Esophagus squamous epithelium (tissue), 5 donors: ENCODE measurements around the gene ZFHX3. TPM values are rescaled to one million over a fixed set of nuclear protein-coding genes. Genes with fewer than 3 reads are reported as not detected.

Experiments
- DNase-seq: peaks from one replicate; lab custom pipeline; 2025; lab: John Stamatoyannopoulos, UW
- H3K27ac ChIP-seq, 4 donors: fragments of 200-600 bp; sonication (generic); one replicate each; pipeline ENCODE4 v1.5.1; 2016 to 2019; ENCODE audit warnings: mild to moderate bottlenecking in 1 of 4
- H3K27me3 ChIP-seq, 4 donors: fragments of 200-600 bp; sonication (generic); 1 replicate in 3 of 4; 2 replicates in 1 of 4; pipeline versions ENCODE4 v1.5.1 to v1.6.0; 2017 to 2021; ENCODE audit warnings: antibody characterized with exemption in 1 of 4
- H3K36me3 ChIP-seq, 3 donors: fragments of 200-600 bp; sonication (generic); one replicate each; pipeline ENCODE4 v1.5.1; 2016 to 2019
- H3K4me1 ChIP-seq, 3 donors: fragments of 200-600 bp; sonication (generic); one replicate each; pipeline ENCODE4 v1.5.1; 2017 to 2019
- H3K4me3 ChIP-seq, 4 donors: fragments of 200-600 bp; sonication (generic); 1 replicate in 3 of 4; 2 replicates in 1 of 4; pipeline ENCODE4 v1.5.1; 2016 to 2019; ENCODE audit warnings: mild to moderate bottlenecking in 2 of 4, moderate library complexity in 1 of 4
- H3K9me3 ChIP-seq, 3 donors: fragments of 200-600 bp; sonication (generic); one replicate each; pipeline ENCODE4 v1.5.1; 2016 to 2019
- CTCF ChIP-seq, 6 experiments: fragments of 450-650 bp in 4 of 6; fragments of 200-600 bp in 2 of 6; sonication (generic) in 2 of 6; IDR thresholded peaks; one replicate each; pipeline ENCODE4 v1.5.1; 2016 to 2019; ENCODE audit warnings: antibody characterized with exemption in 6 of 6, mild to moderate bottlenecking in 4 of 6, moderate library complexity in 4 of 6
- POLR2A ChIP-seq, 4 donors: fragments of 450-650 bp; IDR thresholded peaks; one replicate each; pipeline ENCODE4 v1.6.1; 2017; ENCODE audit warnings: antibody characterized with exemption in 4 of 4, mild to moderate bottlenecking in 4 of 4, moderate library complexity in 3 of 4
- WGBS, 2 donors: methylation state at CpG; one replicate each; pipeline ENCODE4 v1.1.5; 2018; 5-methylcytosine and 5-hydroxymethylcytosine counted together
- intact Hi-C: fragments of 100-400 bp; cut with DNase I; formaldehyde crosslinking; loops from one replicate; pipeline ENCODE4 v1.15.0; 2022
- total RNA-seq, 4 donors: library from RNA; depleted of rRNA; stranded (reverse); fragments of >200 nt; gene quantifications; one replicate each; pipeline ENCODE4 v1.1.0, GENCODE V29; 2016
- donor health status: DM: yes; HTN: yes; CAD: no.

The ZFHX3 gene
- total RNA-seq, 4 donors from 2014 or later: 3.5 to 12.8 (median 4.5) TPM

- no peaks in the 10 kb centered on the region for H3K9me3 ChIP-seq
- 82 to 88% methylated on average over 15 to 17 of the region's 17 CpGs for WGBS, 2 donors
- H3K4me1 ChIP-seq: peaks cover 0 to 27% (median 5%) of the 10 kb centered on the region in 3 donors
- H3K27me3 ChIP-seq: no peaks in the 10 kb centered on the region
- no peak for TF ChIP-seq CTCF (IDR thresholded peaks at IDR 0.05)
- TF ChIP-seq POLR2A (IDR thresholded peaks at IDR 0.05): no peak
- peak overlapping the region in 1 of 4 donors; percentile 46 for H3K27ac ChIP-seq
- H3K36me3 ChIP-seq: peaks cover 0 to 30% (median 0%) of the 10 kb centered on the region in 3 donors
- intact Hi-C loops: no loop called here
- H3K4me3 ChIP-seq: no peak overlapping the region
- DNase-seq: no peak
Measured at GRCh38 chr16:72948238-72948829, 99.6 kb downstream of the ZFHX3 start.

- no peak overlapping the region for H3K4me3 ChIP-seq
- TF ChIP-seq POLR2A (IDR thresholded peaks at IDR 0.05) (no peak), CTCF (IDR thresholded peaks at IDR 0.05) (no peak)
- peak overlapping the region in 3 of 4 donors; percentile 22 to 57 (median 46) for H3K27ac ChIP-seq
- intact Hi-C loops: no loop called here
- peaks cover 0 to 27% (median 5%) of the 10 kb centered on the region in 3 donors for H3K4me1 ChIP-seq
- DNase-seq: no peak
- H3K36me3 ChIP-seq: peaks cover 0 to 30% (median 0%) of the 10 kb centered on the region in 3 donors
- WGBS, 2 donors: 65 to 72% methylated on average over 18 to 26 of the region's 26 CpGs
- H3K27me3 ChIP-seq: no peaks in the 10 kb centered on the region
- H3K9me3 ChIP-seq: no peaks in the 10 kb centered on the region
Measured at GRCh38 chr16:72947379-72948237, 100.3 kb downstream of the ZFHX3 start.

- H3K4me3 ChIP-seq: no peak overlapping the region
- no peaks in the 10 kb centered on the region for H3K9me3 ChIP-seq
- H3K27ac ChIP-seq: peak overlapping the region in 3 of 4 donors; percentile 22 to 57 (median 46)
- peaks cover 0 to 21% (median 5%) of the 10 kb centered on the region in 3 donors for H3K4me1 ChIP-seq
- intact Hi-C loops: no loop called here
- no peaks in the 10 kb centered on the region for H3K27me3 ChIP-seq
- peaks cover 0 to 30% (median 0%) of the 10 kb centered on the region in 3 donors for H3K36me3 ChIP-seq
- 68 to 90% methylated on average over 14 of the region's 15 CpGs for WGBS, 2 donors
- no peak for TF ChIP-seq CTCF (IDR thresholded peaks at IDR 0.05)
- no peak for TF ChIP-seq POLR2A (IDR thresholded peaks at IDR 0.05)
- no peak for DNase-seq
Measured at GRCh38 chr16:72946474-72947194, 101.3 kb downstream of the ZFHX3 start.

- Histone ChIP-seq H3K4me3 (no peak overlapping the region), H3K36me3 (peaks cover 0 to 30% (median 0%) of the 10 kb centered on the region in 3 donors), H3K4me1 (peaks cover 0 to 21% (median 5%) of the 10 kb centered on the region in 3 donors), H3K9me3 (no peaks in the 10 kb centered on the region), H3K27ac (peak overlapping the region in 2 of 4 donors; percentile 13 to 46), H3K27me3 (no peaks in the 10 kb centered on the region)
- intact Hi-C loops: no loop called here
- TF ChIP-seq POLR2A (IDR thresholded peaks at IDR 0.05): no peak
- TF ChIP-seq CTCF (IDR thresholded peaks at IDR 0.05): no peak
- WGBS, 2 donors: 80 to 91% methylated on average over 2 to 3 of the region's 3 CpGs
- DNase-seq: no peak
Measured at GRCh38 chr16:72946063-72946462, 101.9 kb downstream of the ZFHX3 start.
